RWPE2 (cell line): ENCODE measurements around the gene MYPN.
"Not testable (repeated sequence)": the region's sequence is repeated elsewhere in the genome, so short reads cannot be mapped to it uniquely, and the experiment has no call there.

ENCODE experiments used
- ATAC-seq: fragments of 200-7000 bp; cut with Tn5 transposase; 3 replicates; pipeline ENCODE4 v1.9.1; 2021; ENCODE audit warnings: low read depth
- DNase-seq: peaks from one replicate; pipeline ENCODE4 v3.0.0-alpha.2; 2020; ENCODE audit warnings: low spot score
- H3K27ac ChIP-seq: fragments of 450-650 bp; 2 replicates; pipeline ENCODE4 v1.5.1; 2017; ENCODE audit warnings: mild to moderate bottlenecking; ENCODE audit not compliant: poor library complexity, severe bottlenecking
- H3K27me3 ChIP-seq: fragments of 250-450 bp; sonication (Bioruptor Pico); 2 replicates; pipeline ENCODE4 v1.5.1; 2021; ENCODE audit warnings: mild to moderate bottlenecking, moderate library complexity; ENCODE audit not compliant: insufficient read depth, poor library complexity, severe bottlenecking
- H3K36me3 ChIP-seq: fragments of 250-450 bp; sonication (Bioruptor Pico); 2 replicates; pipeline ENCODE4 v1.5.1; 2020; ENCODE audit warnings: low read depth, mild to moderate bottlenecking, moderate library complexity
- H3K4me1 ChIP-seq: fragments of 250-450 bp; sonication (Bioruptor Pico); 2 replicates; pipeline ENCODE4 v1.5.1; 2021; ENCODE audit warnings: mild to moderate bottlenecking, moderate library complexity; ENCODE audit not compliant: insufficient read depth, poor library complexity, severe bottlenecking
- H3K4me3 ChIP-seq: fragments of 250-450 bp; sonication (Bioruptor Pico); 2 replicates; pipeline ENCODE4 v1.5.1; 2021; ENCODE audit warnings: mild to moderate bottlenecking, moderate library complexity; ENCODE audit not compliant: severe bottlenecking
- H3K9me3 ChIP-seq: fragments of 250-450 bp; sonication (Bioruptor Pico); 2 replicates; pipeline ENCODE4 v1.5.1; 2021; ENCODE audit warnings: mild to moderate bottlenecking, moderate library complexity; ENCODE audit not compliant: severe bottlenecking
- TF ChIP-seq, protein P1 (sequence below): fragments of 450-650 bp; IDR thresholded peaks from one replicate; pipeline ENCODE4 v1.5.1; 2017; ENCODE audit warnings: mild to moderate bottlenecking, moderate library complexity; ENCODE audit not compliant: poor library complexity, severe bottlenecking

Gene MYPN

GRCh38 chr10:68194290-68194689 is 85.0 kb downstream of the MYPN start:
- H3K36me3 ChIP-seq: no peaks in the 10 kb centered on the region
- ATAC-seq: no peak

GRCh38 chr10:68195776-68196175 is 86.5 kb downstream of the MYPN start:
- ATAC-seq, H3K9me3 ChIP-seq, H3K4me3 ChIP-seq, DNase-seq, H3K4me1 ChIP-seq, H3K27ac ChIP-seq, H3K36me3 ChIP-seq, H3K27me3 ChIP-seq: not testable (repeated sequence)

More at GRCh38 chr10:68194290-68194689, 85.0 kb downstream of the MYPN start:
- Histone ChIP-seq H3K4me1 (peaks cover 8% of the 10 kb centered on the region), H3K27ac (no peak overlapping the region), H3K9me3 (no peaks in the 10 kb centered on the region), H3K27me3 (no peaks in the 10 kb centered on the region), H3K4me3 (no peak overlapping the region)
- TF ChIP-seq, protein P1, sequence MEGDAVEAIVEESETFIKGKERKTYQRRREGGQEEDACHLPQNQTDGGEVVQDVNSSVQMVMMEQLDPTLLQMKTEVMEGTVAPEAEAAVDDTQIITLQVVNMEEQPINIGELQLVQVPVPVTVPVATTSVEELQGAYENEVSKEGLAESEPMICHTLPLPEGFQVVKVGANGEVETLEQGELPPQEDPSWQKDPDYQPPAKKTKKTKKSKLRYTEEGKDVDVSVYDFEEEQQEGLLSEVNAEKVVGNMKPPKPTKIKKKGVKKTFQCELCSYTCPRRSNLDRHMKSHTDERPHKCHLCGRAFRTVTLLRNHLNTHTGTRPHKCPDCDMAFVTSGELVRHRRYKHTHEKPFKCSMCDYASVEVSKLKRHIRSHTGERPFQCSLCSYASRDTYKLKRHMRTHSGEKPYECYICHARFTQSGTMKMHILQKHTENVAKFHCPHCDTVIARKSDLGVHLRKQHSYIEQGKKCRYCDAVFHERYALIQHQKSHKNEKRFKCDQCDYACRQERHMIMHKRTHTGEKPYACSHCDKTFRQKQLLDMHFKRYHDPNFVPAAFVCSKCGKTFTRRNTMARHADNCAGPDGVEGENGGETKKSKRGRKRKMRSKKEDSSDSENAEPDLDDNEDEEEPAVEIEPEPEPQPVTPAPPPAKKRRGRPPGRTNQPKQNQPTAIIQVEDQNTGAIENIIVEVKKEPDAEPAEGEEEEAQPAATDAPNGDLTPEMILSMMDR: no peak
- DNase-seq: no peak

GRCh38 chr10:68196701-68197100 is 87.4 kb downstream of the MYPN start:
- Histone ChIP-seq H3K27ac (no peak overlapping the region), H3K9me3 (no peaks in the 10 kb centered on the region), H3K27me3 (no peaks in the 10 kb centered on the region), H3K4me1 (peaks cover 8% of the 10 kb centered on the region), H3K36me3 (no peaks in the 10 kb centered on the region), H3K4me3 (no peak overlapping the region)
- DNase-seq (no peak), ATAC-seq (no peak)
- TF ChIP-seq, protein P1: no peak

DNA sequence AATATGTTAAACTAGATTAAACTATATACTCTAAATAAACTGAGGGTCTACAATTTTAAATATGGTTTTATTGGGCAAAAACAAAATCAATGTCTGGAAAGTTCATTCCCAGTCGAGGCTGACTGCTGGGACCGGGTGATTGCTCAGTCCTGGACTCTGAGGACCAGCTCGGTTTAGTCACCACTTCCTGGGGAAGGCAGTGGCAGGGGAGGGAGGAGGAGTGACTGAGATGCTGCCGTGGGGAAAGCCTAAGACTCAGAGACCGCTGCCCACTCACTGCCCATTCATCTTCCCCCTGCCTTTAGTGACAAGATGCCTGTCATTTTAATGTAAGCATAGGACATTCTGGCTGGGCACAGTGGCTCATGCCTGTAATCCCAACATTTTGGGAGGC is 93.7 kb downstream of the MYPN start:
- H3K36me3 ChIP-seq: no peaks in the 10 kb centered on the region
- no peak overlapping the region for H3K27ac ChIP-seq
- no peaks in the 10 kb centered on the region for H3K9me3 ChIP-seq
- H3K27me3 ChIP-seq: no peaks in the 10 kb centered on the region
- no peak for DNase-seq
- TF ChIP-seq, protein P1: no peak
- no peaks in the 10 kb centered on the region for H3K4me1 ChIP-seq
- ATAC-seq: peak; percentile 48; the same call in 1 of the 3 replicates
- no peak overlapping the region for H3K4me3 ChIP-seq

GRCh38 chr10:68208424-68209042 is 99.2 kb downstream of the MYPN start:
- no peak overlapping the region for H3K27ac ChIP-seq
- TF ChIP-seq, protein P1: peak; percentile 90
- H3K36me3 ChIP-seq: no peaks in the 10 kb centered on the region
- no peaks in the 10 kb centered on the region for H3K9me3 ChIP-seq
- H3K27me3 ChIP-seq: no peaks in the 10 kb centered on the region
- no peak overlapping the region for H3K4me3 ChIP-seq
- no peaks in the 10 kb centered on the region for H3K4me1 ChIP-seq
- ATAC-seq (peak; percentile 95), DNase-seq (peak; percentile 65)
